ENCODE results near the gene ACTN1. TPM values are rescaled to one million over a fixed set of nuclear protein-coding genes. Genes with fewer than 3 reads are reported as not detected.

ACTN1 gene
- total and polyA plus RNA-seq, 10 of the 15 experiments (the other 5 are each of a cell fraction or from before 2014, with no cell fraction given): 0.14 to 39.4 (median 2.6) TPM

DNA sequence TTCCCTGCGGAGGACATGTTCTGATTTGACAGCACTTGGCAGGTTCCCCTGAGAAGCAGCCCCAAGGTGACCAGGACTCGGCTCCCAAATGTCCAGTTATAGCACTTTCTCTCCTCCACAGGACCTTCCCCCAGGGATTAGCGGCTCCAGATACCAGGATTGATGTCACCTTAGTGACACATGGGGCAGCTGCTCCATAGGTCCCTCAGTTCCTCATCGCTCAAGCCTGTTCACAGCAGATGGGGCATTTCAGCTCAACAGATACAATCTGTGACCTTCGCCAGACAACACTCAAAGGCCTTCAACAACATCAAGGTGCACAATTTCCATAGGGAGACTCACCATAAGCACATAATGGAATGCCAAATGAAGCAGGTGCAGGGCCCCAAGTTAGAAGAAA lies 118.3 kb downstream of the ACTN1 start (continued):
- TF ChIP-seq, protein P1, sequence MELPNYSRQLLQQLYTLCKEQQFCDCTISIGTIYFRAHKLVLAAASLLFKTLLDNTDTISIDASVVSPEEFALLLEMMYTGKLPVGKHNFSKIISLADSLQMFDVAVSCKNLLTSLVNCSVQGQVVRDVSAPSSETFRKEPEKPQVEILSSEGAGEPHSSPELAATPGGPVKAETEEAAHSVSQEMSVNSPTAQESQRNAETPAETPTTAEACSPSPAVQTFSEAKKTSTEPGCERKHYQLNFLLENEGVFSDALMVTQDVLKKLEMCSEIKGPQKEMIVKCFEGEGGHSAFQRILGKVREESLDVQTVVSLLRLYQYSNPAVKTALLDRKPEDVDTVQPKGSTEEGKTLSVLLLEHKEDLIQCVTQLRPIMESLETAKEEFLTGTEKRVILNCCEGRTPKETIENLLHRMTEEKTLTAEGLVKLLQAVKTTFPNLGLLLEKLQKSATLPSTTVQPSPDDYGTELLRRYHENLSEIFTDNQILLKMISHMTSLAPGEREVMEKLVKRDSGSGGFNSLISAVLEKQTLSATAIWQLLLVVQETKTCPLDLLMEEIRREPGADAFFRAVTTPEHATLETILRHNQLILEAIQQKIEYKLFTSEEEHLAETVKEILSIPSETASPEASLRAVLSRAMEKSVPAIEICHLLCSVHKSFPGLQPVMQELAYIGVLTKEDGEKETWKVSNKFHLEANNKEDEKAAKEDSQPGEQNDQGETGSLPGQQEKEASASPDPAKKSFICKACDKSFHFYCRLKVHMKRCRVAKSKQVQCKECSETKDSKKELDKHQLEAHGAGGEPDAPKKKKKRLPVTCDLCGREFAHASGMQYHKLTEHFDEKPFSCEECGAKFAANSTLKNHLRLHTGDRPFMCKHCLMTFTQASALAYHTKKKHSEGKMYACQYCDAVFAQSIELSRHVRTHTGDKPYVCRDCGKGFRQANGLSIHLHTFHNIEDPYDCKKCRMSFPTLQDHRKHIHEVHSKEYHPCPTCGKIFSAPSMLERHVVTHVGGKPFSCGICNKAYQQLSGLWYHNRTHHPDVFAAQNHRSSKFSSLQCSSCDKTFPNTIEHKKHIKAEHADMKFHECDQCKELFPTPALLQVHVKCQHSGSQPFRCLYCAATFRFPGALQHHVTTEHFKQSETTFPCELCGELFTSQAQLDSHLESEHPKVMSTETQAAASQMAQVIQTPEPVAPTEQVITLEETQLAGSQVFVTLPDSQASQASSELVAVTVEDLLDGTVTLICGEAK (IDR thresholded peaks at IDR 0.05; ENCODE audit: borderline replicate concordance): no peak
- TF ChIP-seq YBX1 (IDR thresholded peaks at IDR 0.05) (no peak), NR2F1 (conservative IDR thresholded peaks at IDR 0.05) (no peak), ZSCAN29 (IDR thresholded peaks at IDR 0.05) (no peak), POLR2AphosphoS5 (IDR thresholded peaks at IDR 0.05; ENCODE audit: low read length) (no peak), POU2F2 (IDR thresholded peaks at IDR 0.05; ENCODE audit: borderline replicate concordance, low read depth, low read length) (no peak), ZNF207 (IDR thresholded peaks at IDR 0.05; ENCODE audit: borderline replicate concordance) (no peak), SIX5 (IDR thresholded peaks at IDR 0.05; ENCODE audit: low read depth, low read length, severe bottlenecking) (no peak), CREM (IDR thresholded peaks at IDR 0.05; ENCODE audit: low read depth) (no peak), ASH2L (IDR thresholded peaks at IDR 0.05; ENCODE audit: borderline replicate concordance, low read depth) (no peak), SMAD1 (IDR thresholded peaks at IDR 0.05; ENCODE audit: low read depth, partially characterized antibody) (no peak), RFX5 (IDR thresholded peaks at IDR 0.05; ENCODE audit: low read depth, low read length) (no peak)
- TF ChIP-seq, protein P2, sequence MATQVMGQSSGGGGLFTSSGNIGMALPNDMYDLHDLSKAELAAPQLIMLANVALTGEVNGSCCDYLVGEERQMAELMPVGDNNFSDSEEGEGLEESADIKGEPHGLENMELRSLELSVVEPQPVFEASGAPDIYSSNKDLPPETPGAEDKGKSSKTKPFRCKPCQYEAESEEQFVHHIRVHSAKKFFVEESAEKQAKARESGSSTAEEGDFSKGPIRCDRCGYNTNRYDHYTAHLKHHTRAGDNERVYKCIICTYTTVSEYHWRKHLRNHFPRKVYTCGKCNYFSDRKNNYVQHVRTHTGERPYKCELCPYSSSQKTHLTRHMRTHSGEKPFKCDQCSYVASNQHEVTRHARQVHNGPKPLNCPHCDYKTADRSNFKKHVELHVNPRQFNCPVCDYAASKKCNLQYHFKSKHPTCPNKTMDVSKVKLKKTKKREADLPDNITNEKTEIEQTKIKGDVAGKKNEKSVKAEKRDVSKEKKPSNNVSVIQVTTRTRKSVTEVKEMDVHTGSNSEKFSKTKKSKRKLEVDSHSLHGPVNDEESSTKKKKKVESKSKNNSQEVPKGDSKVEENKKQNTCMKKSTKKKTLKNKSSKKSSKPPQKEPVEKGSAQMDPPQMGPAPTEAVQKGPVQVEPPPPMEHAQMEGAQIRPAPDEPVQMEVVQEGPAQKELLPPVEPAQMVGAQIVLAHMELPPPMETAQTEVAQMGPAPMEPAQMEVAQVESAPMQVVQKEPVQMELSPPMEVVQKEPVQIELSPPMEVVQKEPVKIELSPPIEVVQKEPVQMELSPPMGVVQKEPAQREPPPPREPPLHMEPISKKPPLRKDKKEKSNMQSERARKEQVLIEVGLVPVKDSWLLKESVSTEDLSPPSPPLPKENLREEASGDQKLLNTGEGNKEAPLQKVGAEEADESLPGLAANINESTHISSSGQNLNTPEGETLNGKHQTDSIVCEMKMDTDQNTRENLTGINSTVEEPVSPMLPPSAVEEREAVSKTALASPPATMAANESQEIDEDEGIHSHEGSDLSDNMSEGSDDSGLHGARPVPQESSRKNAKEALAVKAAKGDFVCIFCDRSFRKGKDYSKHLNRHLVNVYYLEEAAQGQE (IDR thresholded peaks at IDR 0.05; ENCODE audit: low read depth, low read length): no peak

Measured in GM12878 (cell line).